HepG2 (cell line): ENCODE data around the gene LMNA. TPM values are rescaled to one million over a fixed set of nuclear protein-coding genes. Genes with fewer than 3 reads are reported as not detected.

Source experiments
- ATAC-seq: fragments of 200-7000 bp; cut with Tn5 transposase; 3 replicates; pipeline ENCODE4 v1.9.1; 2020; ENCODE audit warnings: mild to moderate bottlenecking, moderate library complexity
- BruUV-seq: library from RNA; stranded (reverse); fragments of 400-500 nt; replicated peaks from 2 replicates; lab custom pipeline; 2021; lab: Mats Ljungman, UMichigan
- CTCF ChIA-PET: fragments of 300-600 bp; formaldehyde crosslinking; extraction: SDS; loops from one replicate; lab custom pipeline; 2021; ENCODE audit warnings: low total read pairs, inconsistent platforms, low intra/inter-chr PET ratio; lab: Yijun Ruan, JAX
- POLR2A ChIA-PET: fragments of 350-600 bp; sonication (Branson Sonifier 250); formaldehyde crosslinking; loops from one replicate; lab custom pipeline; 2020; ENCODE audit warnings: antibody characterized with exemption, inconsistent platforms; lab: Yijun Ruan, JAX
- DNase-seq: peaks from one replicate; pipeline ENCODE4 v3.0.0-alpha.2; 2015; ENCODE audit warnings: low spot score
- FAIRE-seq: peaks from 3 replicates; lab custom pipeline; 2011; peaks lifted over from hg19 to GRCh38; lab: Jason Lieb, UNC
- H2AFZ ChIP-seq: one replicate; pipeline ENCODE4 v1.6.1; 2011; ENCODE audit warnings: low read length, inconsistent platforms
- H3K27ac ChIP-seq: fragments of 300-600 bp; 3 replicates; pipeline ENCODE4 v1.8.0; 2011; ENCODE audit warnings: mixed run types, mild to moderate bottlenecking, mixed read lengths, low read length, inconsistent platforms; ENCODE audit not compliant: insufficient read depth; ENCODE audit errors: extremely low read length
- H3K27me3 ChIP-seq, 2 experiments: fragments of 200-600 bp in 1 of 2; 2 replicates in 1 of 2; 3 replicates in 1 of 2; pipeline versions ENCODE4 v1.6.0 to v1.8.0; 2011; ENCODE audit warnings: low read length in 2 of 2, mild to moderate bottlenecking in 2 of 2, moderate library complexity in 2 of 2, inconsistent platforms in 1 of 2; ENCODE audit not compliant: insufficient read depth in 2 of 2, control insufficient read depth in 1 of 2
- H3K36me3 ChIP-seq, 2 experiments: fragments of 200-600 bp in 1 of 2; replicated peaks in 1 of 2; 2 replicates in 1 of 2; 3 replicates in 1 of 2; pipeline versions ENCODE4 v1.5.1 to v1.8.0; 2011; ENCODE audit warnings: low read length in 2 of 2, inconsistent platforms in 1 of 2; ENCODE audit not compliant: insufficient read depth in 2 of 2, control insufficient read depth in 1 of 2
- H3K4me1 ChIP-seq: 2 replicates; pipeline ENCODE4 v1.5.1; 2012; ENCODE audit warnings: low read length, inconsistent platforms; ENCODE audit not compliant: insufficient read depth
- H3K4me2 ChIP-seq: 2 replicates; pipeline ENCODE4 v1.6.0; 2011; ENCODE audit warnings: low read depth, low read length, inconsistent platforms
- H3K4me3 ChIP-seq, 3 experiments: fragments of 200-600 bp in 1 of 3; sonication (generic), shearing (Covaris generic) in 1 of 3; replicated peaks in 1 of 3; 2 replicates each; pipeline ENCODE4 v1.5.1; 2011 to 2016; ENCODE audit warnings: low read length in 3 of 3, inconsistent platforms in 2 of 3, low read depth in 2 of 3, mild to moderate bottlenecking in 2 of 3, control low read depth in 1 of 3, mixed read lengths in 1 of 3; ENCODE audit not compliant: insufficient read depth in 1 of 3
- H3K79me2 ChIP-seq: one replicate; pipeline ENCODE4 v1.6.1; 2011; ENCODE audit warnings: low read length, inconsistent platforms; ENCODE audit not compliant: insufficient read depth
- H3K9ac ChIP-seq: 2 replicates; pipeline ENCODE4 v1.6.0; 2011; ENCODE audit warnings: mild to moderate bottlenecking, low read depth, low read length, inconsistent platforms; ENCODE audit not compliant: insufficient read depth
- H3K9me3 ChIP-seq: 2 replicates; pipeline ENCODE4 v1.5.1; 2012; ENCODE audit warnings: mild to moderate bottlenecking, low read length
- H4K20me1 ChIP-seq: 2 replicates; pipeline ENCODE4 v1.6.0; 2011; ENCODE audit warnings: inconsistent platforms, mild to moderate bottlenecking, low read length, moderate library complexity; ENCODE audit not compliant: insufficient read depth
- CEBPB ChIP-seq: IDR thresholded peaks from 2 replicates; pipeline ENCODE4 v1.6.1; 2011; ENCODE audit warnings: low read depth, low read length, improper control_type of control experiment, borderline replicate concordance
- EEA1 ChIP-seq: sonication (generic); formaldehyde crosslinking; IDR thresholded peaks from 2 replicates; pipeline ENCODE4 v1.5.1; 2020; ENCODE audit warnings: mild to moderate bottlenecking, missing genetic modification reagents, borderline replicate concordance
- ZNF121 ChIP-seq: sonication (generic); formaldehyde crosslinking; IDR thresholded peaks from 2 replicates; pipeline ENCODE4 v1.5.0; 2020; ENCODE audit warnings: mild to moderate bottlenecking, missing genetic modification reagents
- ZNF138 ChIP-seq: sonication (generic); formaldehyde crosslinking; IDR thresholded peaks from 2 replicates; pipeline ENCODE4 v1.5.0; 2020; ENCODE audit warnings: mild to moderate bottlenecking, low read depth, missing genetic modification reagents
- WGBS: methylation state at CpG from one replicate; pipeline ENCODE4 v1.1.6; 2017; ENCODE audit warnings: low lambda C conversion rate; 5-methylcytosine and 5-hydroxymethylcytosine counted together
- in situ Hi-C: cut with HindIII; loops from 2 replicates; pipeline ENCODE4 v1.10.0; 2017; ENCODE audit warnings: low pct_unique_long_range_greater_than_20kb; ENCODE audit not compliant: extremely low pct_ligation_motif_present
- intact Hi-C: fragments of 100-400 bp; cut with micrococcal nuclease; formaldehyde crosslinking; loops from one replicate; pipeline ENCODE4 v1.10.0; 2022; ENCODE audit not compliant: unreplicated experiment
- polyA plus RNA-seq, 8 experiments: library from polyadenylated mRNA; depleted of rRNA in 3 of 8; stranded (reverse) in 7 of 8; unstranded in 1 of 8; fragments of >200 nt; fragmentation: Illumina TruSeq in 4 of 8; extraction: Trizol in 4 of 8; gene quantifications; 2 replicates each; pipeline versions ENCODE4 v1.2.1 to v1.2.3, GENCODE V29; 2011 to 2016; ENCODE audit warnings: low read depth in 4 of 8, missing spikeins in 1 of 8, mixed read lengths in 1 of 8; ENCODE audit not compliant: insufficient read depth in 1 of 8
- total RNA-seq, 5 experiments: library from RNA; depleted of rRNA; stranded (reverse); fragments of >200 nt; fragmentation: Illumina TruSeq; extraction: Trizol; gene quantifications; 2 replicates each; pipeline ENCODE4 v1.2.3, GENCODE V29; 2016; ENCODE audit warnings: low read depth in 1 of 5

Gene LMNA
- total and polyA plus RNA-seq, 2 of the 13 experiments (the other 11 are each of a cell fraction or from before 2014, with no cell fraction given), result 107 to 225 TPM

DNA sequence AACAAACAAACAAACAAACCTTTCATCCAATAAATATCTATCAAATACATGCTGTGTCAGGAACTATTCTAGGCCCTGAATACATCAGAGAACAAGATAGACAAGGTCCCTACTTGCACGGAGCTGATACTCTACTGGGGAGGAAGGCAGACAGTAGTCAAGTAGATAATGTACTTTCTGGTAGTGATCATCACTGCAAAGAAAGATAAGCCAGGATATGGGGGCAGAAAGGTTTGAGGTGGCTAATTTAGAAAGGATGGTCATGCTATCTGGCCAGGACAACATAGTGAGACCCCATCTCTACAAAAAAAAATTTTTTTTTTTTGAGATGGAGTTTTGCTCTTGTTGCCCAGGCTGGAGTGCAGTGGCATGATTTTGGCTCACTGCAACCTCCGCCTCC is 22.9 kb upstream of the LMNA start:
- BruUV-seq, result no TSS peak
- Histone ChIP-seq H3K9ac (no peak overlapping the region), H3K79me2 (no peaks in the 10 kb centered on the region), H3K4me3 (no peak overlapping the region), H3K27me3 (no peaks in the 10 kb centered on the region), H2AFZ (no peak overlapping the region), H3K36me3 (peaks cover 2% of the 10 kb centered on the region in 2 experiments; a peak in 1 of 5 replicates), H3K4me2 (no peak overlapping the region), H3K27ac (no peak overlapping the region), H3K9me3 (no peaks in the 10 kb centered on the region), H3K4me1 (peaks cover 47% of the 10 kb centered on the region), H4K20me1 (no peaks in the 10 kb centered on the region)
- intact Hi-C loops (no loop called here), in situ Hi-C loops (no loop called here)
- ChIA-PET CTCF (interaction anchor here (3.3 kb wide), 1 partner anchor 39 kb away, joined by 52 read pairs; no protein-coding TSS in a partner anchor), POLR2A (interaction anchor here (11.0 kb wide), 1 partner anchor 37 kb away, joined by 113 read pairs; no protein-coding TSS in a partner anchor)
- ATAC-seq, result no peak
- TF ChIP-seq EEA1 (no peak), ZNF121 (CRISPR knock-in tag) (peak; percentile 46; the same call in 1 of the 2 replicates)
- 97% methylated on average over 2 of the region's 2 CpGs for WGBS
- DNase-seq, result no peak
- FAIRE-seq, result no peak

- DNase-seq, result no peak
- Histone ChIP-seq H3K79me2 (no peaks in the 10 kb centered on the region), H3K9ac (no peak overlapping the region), H3K4me1 (peaks cover 70% of the 10 kb centered on the region), H3K4me2 (no peak overlapping the region), H3K27ac (no peak overlapping the region), H2AFZ (no peak overlapping the region), H3K27me3 (no peaks in the 10 kb centered on the region), H3K4me3 (no peak overlapping the region), H3K36me3 (peaks cover 2% of the 10 kb centered on the region in 2 experiments; a peak in 1 of 5 replicates), H4K20me1 (no peaks in the 10 kb centered on the region), H3K9me3 (no peaks in the 10 kb centered on the region)
- in situ Hi-C loops, result loop anchor here (5.0 kb wide), 1 partner anchor 36 kb away; no protein-coding TSS in a partner anchor
- CTCF ChIA-PET, result interaction anchor here (0.6 to 5.0 kb wide), 2 partner anchors 35 to 129 kb away, joined by 4 to 92 read pairs; no protein-coding TSS in a partner anchor
- no peak for FAIRE-seq
- TF ChIP-seq CEBPB, result peak; percentile 24; the same call in 1 of the 2 replicates
- TF ChIP-seq ZNF138, result no peak
- ATAC-seq, result no peak
- no TSS peak for BruUV-seq
- 97% methylated on average over 3 of the region's 3 CpGs for WGBS
- intact Hi-C loops, result loop anchor here (1.0 kb wide), 1 partner anchor 34 kb away; no protein-coding TSS in a partner anchor
- POLR2A ChIA-PET, result interaction anchor here (1.0 to 11.0 kb wide), 8 partner anchors 9 to 361 kb away, joined by 3 to 113 read pairs (median 4); no protein-coding TSS in a partner anchor
These were observed 18.5 kb upstream of the LMNA start for GRCh38 chr1:156095906-156096508.
